ENCODE measurements around the gene LRP1. TPM values are rescaled to one million over a fixed set of nuclear protein-coding genes. Genes with fewer than 3 reads are reported as not detected.

Gene LRP1
- total and polyA plus RNA-seq, 2 experiments from 2014 or later: 26.6 to 145 TPM

DNA sequence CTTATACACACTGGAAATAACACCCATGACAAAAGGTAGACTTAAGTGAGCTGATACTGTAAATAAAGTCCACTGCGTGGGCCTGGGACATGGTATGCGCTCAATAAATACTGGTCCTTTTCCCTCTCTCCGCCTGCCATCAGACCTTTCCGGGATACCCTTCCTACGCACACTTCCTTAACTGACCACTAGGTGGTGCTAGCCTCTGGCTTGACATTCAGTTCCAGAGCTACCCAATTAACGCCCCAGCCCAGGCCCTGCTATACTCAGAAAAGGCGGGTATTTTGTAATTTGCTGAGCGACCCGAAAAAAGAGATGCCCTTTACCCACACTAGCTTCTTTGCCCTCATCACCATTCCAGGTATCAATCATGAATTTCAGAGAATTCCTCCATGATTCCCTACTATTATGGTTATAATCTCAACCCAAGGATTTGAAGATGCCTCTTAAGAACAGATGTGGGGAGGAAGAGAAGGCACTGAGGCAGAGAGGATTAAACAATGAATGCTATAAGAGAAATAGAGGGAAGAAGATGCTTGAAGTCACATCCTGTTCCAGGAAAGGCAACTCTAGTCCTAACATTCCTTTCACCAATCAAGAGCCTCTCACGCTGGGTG lies 3.9 kb upstream of the LRP1 start:
- no peaks in the 10 kb centered on the region for H3K9me2 ChIP-seq (ENCODE audit: insufficient read depth)
- Mint-ChIP-seq H3K27me3 (ENCODE audit: insufficient read depth, low read depth, poor library complexity) (peaks cover 23% of the 10 kb centered on the region), H3K4me1 (peaks cover 19% of the 10 kb centered on the region), H3K27ac (no peak overlapping the region), H3K36me3 (ENCODE audit: low read depth) (peaks cover 8% of the 10 kb centered on the region), H3K9me3 (peaks cover 15% of the 10 kb centered on the region; the same call in 2 of the 3 replicates), H3K4me3 (no peak overlapping the region; the same call in 2 of the 3 replicates)
- DNase-seq (ENCODE audit: low spot score) (peak; percentile 94), ATAC-seq (peak; percentile 14)
- H3K27me3 ChIP-seq (ENCODE audit: insufficient read depth): no peaks in the 10 kb centered on the region
- no peak overlapping the region for H3K4me2 ChIP-seq
- no peaks in the 10 kb centered on the region for H3K36me3 ChIP-seq (ENCODE audit: insufficient read depth)
- peaks cover 5% of the 10 kb centered on the region for H3K79me2 ChIP-seq (replicated peaks; ENCODE audit: insufficient read depth)
- H3K4me1 ChIP-seq (ENCODE audit: insufficient read depth): peaks cover 11% of the 10 kb centered on the region
- H3K27ac ChIP-seq (ENCODE audit: low read depth): no peak overlapping the region
- no peaks in the 10 kb centered on the region; the same call in none of the 2 replicates for H4K20me1 ChIP-seq (replicated peaks; ENCODE audit: insufficient read depth)
- H3F3A ChIP-seq (replicated peaks; ENCODE audit: low read depth): peaks cover 6% of the 10 kb centered on the region; the same call in 1 of the 2 replicates
- TF ChIP-seq CTCF (conservative IDR thresholded peaks at IDR 0.05; ENCODE audit: low read depth in 2 of 2) (peak; percentile 83 to 95), ZNF331 (CRISPR knock-in tag; IDR thresholded peaks at IDR 0.05; ENCODE audit: low read depth) (no peak), ZNF114 (CRISPR knock-in tag; IDR thresholded peaks at IDR 0.05) (no peak)
- no peak overlapping the region for H3K4me3 ChIP-seq
- H2AFZ ChIP-seq: no peak overlapping the region

DNA sequence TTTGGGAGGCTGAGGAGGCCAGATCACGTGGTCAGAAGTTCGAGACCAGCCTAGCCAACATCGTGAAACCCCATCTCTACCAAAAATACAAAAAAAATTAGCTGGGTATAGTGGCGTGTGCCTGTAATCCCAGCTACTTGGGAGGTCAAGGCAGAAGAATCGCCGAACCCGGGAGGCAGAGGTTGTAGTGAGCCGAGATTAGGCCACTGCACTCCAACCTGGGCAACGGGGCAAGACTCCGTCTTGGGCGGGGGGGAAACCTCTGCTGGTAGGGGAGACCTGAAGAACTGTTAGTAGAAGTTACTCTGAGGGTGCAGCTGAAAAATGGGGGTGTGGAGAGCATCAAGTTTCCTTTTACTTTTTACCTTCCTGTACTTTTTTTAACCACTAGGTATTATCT lies 2.2 kb upstream of the LRP1 start:
- Histone ChIP-seq H3K79me2 (replicated peaks; ENCODE audit: insufficient read depth) (peaks cover 22% of the 10 kb centered on the region), H3K4me1 (ENCODE audit: insufficient read depth) (peaks cover 25% of the 10 kb centered on the region), H3K4me2 (no peak overlapping the region), H3K36me3 (ENCODE audit: insufficient read depth) (no peaks in the 10 kb centered on the region), H3K9me2 (ENCODE audit: insufficient read depth) (no peaks in the 10 kb centered on the region), H3K27me3 (ENCODE audit: insufficient read depth) (no peaks in the 10 kb centered on the region), H3F3A (replicated peaks; ENCODE audit: low read depth) (peaks cover 6% of the 10 kb centered on the region; the same call in 1 of the 2 replicates), H2AFZ (no peak overlapping the region), H3K4me3 (no peak overlapping the region), H4K20me1 (replicated peaks; ENCODE audit: insufficient read depth) (peaks cover 11% of the 10 kb centered on the region), H3K27ac (ENCODE audit: low read depth) (no peak overlapping the region)
- no peak for DNase-seq (ENCODE audit: low spot score)
- Mint-ChIP-seq H3K9me3 (peaks cover 15% of the 10 kb centered on the region; the same call in 2 of the 3 replicates), H3K27ac (no peak overlapping the region), H3K36me3 (ENCODE audit: low read depth) (peaks cover 11% of the 10 kb centered on the region), H3K4me1 (peaks cover 34% of the 10 kb centered on the region), H3K4me3 (peak overlapping the region; percentile 34; the same call in 1 of the 3 replicates), H3K27me3 (ENCODE audit: insufficient read depth, low read depth, poor library complexity) (peaks cover 34% of the 10 kb centered on the region)
- no peak for ATAC-seq
- TF ChIP-seq, protein P1, sequence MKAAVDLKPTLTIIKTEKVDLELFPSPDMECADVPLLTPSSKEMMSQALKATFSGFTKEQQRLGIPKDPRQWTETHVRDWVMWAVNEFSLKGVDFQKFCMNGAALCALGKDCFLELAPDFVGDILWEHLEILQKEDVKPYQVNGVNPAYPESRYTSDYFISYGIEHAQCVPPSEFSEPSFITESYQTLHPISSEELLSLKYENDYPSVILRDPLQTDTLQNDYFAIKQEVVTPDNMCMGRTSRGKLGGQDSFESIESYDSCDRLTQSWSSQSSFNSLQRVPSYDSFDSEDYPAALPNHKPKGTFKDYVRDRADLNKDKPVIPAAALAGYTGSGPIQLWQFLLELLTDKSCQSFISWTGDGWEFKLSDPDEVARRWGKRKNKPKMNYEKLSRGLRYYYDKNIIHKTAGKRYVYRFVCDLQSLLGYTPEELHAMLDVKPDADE (IDR thresholded peaks at IDR 0.05): no peak
- TF ChIP-seq, protein P2, sequence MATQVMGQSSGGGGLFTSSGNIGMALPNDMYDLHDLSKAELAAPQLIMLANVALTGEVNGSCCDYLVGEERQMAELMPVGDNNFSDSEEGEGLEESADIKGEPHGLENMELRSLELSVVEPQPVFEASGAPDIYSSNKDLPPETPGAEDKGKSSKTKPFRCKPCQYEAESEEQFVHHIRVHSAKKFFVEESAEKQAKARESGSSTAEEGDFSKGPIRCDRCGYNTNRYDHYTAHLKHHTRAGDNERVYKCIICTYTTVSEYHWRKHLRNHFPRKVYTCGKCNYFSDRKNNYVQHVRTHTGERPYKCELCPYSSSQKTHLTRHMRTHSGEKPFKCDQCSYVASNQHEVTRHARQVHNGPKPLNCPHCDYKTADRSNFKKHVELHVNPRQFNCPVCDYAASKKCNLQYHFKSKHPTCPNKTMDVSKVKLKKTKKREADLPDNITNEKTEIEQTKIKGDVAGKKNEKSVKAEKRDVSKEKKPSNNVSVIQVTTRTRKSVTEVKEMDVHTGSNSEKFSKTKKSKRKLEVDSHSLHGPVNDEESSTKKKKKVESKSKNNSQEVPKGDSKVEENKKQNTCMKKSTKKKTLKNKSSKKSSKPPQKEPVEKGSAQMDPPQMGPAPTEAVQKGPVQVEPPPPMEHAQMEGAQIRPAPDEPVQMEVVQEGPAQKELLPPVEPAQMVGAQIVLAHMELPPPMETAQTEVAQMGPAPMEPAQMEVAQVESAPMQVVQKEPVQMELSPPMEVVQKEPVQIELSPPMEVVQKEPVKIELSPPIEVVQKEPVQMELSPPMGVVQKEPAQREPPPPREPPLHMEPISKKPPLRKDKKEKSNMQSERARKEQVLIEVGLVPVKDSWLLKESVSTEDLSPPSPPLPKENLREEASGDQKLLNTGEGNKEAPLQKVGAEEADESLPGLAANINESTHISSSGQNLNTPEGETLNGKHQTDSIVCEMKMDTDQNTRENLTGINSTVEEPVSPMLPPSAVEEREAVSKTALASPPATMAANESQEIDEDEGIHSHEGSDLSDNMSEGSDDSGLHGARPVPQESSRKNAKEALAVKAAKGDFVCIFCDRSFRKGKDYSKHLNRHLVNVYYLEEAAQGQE (IDR thresholded peaks at IDR 0.05; ENCODE audit: unreplicated experiment): no peak
- no peak for TF ChIP-seq ZNF114 (CRISPR knock-in tag; IDR thresholded peaks at IDR 0.05)
